Mammary epithelial cell (primary cell): ENCODE results near the gene ATP5PB.

ENCODE experiments used
- EZH2 ChIP-seq: IDR thresholded peaks from 2 replicates; pipeline ENCODE4 v1.6.1; 2012; ENCODE audit warnings: low read length, inconsistent platforms, borderline replicate concordance
- TF ChIP-seq, protein P1 (sequence below), 2 donors: IDR thresholded peaks in 1 of 2; conservative IDR thresholded peaks in 1 of 2; 2 replicates each; pipeline ENCODE4 v1.5.1; 2011 to 2012; ENCODE audit warnings: inconsistent platforms in 2 of 2, low read length in 2 of 2, mild to moderate bottlenecking in 2 of 2, control low read depth in 1 of 2, low read depth in 1 of 2; ENCODE audit not compliant: insufficient read depth in 1 of 2; ENCODE audit errors: extremely low read depth in 1 of 2

DNA sequence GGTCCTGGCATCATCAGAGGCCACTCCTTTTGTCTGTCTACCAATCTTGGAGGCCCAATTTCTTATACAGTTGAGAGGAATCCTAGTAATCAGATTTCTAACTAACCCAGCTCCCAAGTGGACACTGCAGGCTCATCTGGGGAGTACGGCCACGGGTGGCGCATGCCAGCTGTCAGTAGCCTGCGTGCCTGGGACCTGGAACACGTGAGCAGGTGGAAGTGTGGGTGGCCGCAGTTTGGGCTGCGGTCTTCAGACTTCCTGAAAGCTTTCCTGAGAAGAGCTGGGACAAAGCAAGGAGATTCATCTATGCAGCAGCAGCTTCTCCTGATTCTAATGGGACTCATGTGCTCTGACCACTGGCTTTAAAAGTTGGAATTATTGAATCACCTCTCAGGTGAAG lies 41.8 kb downstream of the ATP5PB start:
- TF ChIP-seq, protein P1, sequence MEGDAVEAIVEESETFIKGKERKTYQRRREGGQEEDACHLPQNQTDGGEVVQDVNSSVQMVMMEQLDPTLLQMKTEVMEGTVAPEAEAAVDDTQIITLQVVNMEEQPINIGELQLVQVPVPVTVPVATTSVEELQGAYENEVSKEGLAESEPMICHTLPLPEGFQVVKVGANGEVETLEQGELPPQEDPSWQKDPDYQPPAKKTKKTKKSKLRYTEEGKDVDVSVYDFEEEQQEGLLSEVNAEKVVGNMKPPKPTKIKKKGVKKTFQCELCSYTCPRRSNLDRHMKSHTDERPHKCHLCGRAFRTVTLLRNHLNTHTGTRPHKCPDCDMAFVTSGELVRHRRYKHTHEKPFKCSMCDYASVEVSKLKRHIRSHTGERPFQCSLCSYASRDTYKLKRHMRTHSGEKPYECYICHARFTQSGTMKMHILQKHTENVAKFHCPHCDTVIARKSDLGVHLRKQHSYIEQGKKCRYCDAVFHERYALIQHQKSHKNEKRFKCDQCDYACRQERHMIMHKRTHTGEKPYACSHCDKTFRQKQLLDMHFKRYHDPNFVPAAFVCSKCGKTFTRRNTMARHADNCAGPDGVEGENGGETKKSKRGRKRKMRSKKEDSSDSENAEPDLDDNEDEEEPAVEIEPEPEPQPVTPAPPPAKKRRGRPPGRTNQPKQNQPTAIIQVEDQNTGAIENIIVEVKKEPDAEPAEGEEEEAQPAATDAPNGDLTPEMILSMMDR (conservative IDR thresholded peaks at IDR 0.05 in 1 of 2, IDR thresholded peaks at IDR 0.05 in 1 of 2; ENCODE audit: extremely low read depth in 1 of 2, insufficient read depth in 1 of 2, low read depth in 1 of 2, low read length in 2 of 2), result no peak
- TF ChIP-seq EZH2, result no peak
